ENCODE results near the gene XIRP2. TPM values are rescaled to one million over a fixed set of nuclear protein-coding genes. Genes with fewer than 3 reads are reported as not detected.

XIRP2 gene
- total RNA-seq, 1 donor from 2014 or later: not detected

GRCh38 chr2:167181688-167182087 lies 293.4 kb downstream of the XIRP2 start:
- no peaks in the 10 kb centered on the region for H3K27me3 Mint-ChIP-seq (ENCODE audit: unreplicated experiment)

GRCh38 chr2:167182403-167182802 lies 294.1 kb downstream of the XIRP2 start:
- Mint-ChIP-seq H3K36me3 (ENCODE audit: unreplicated experiment) (no peaks in the 10 kb centered on the region), H3K4me3 (ENCODE audit: unreplicated experiment) (no peak overlapping the region), H3K27ac (ENCODE audit: unreplicated experiment) (no peak overlapping the region), H3K9me3 (ENCODE audit: unreplicated experiment) (no peaks in the 10 kb centered on the region), H3K27me3 (ENCODE audit: unreplicated experiment) (no peaks in the 10 kb centered on the region), H3K4me1 (ENCODE audit: low read depth, unreplicated experiment) (peaks cover 2% of the 10 kb centered on the region)
- no peak for TF ChIP-seq CTCF (IDR thresholded peaks at IDR 0.05; ENCODE audit: partially characterized antibody, unreplicated experiment)
- DNase-seq: no peak

More at GRCh38 chr2:167181688-167182087, 293.4 kb downstream of the XIRP2 start:
- Mint-ChIP-seq H3K4me3 (ENCODE audit: unreplicated experiment) (no peak overlapping the region), H3K36me3 (ENCODE audit: unreplicated experiment) (no peaks in the 10 kb centered on the region), H3K9me3 (ENCODE audit: unreplicated experiment) (no peaks in the 10 kb centered on the region), H3K27ac (ENCODE audit: unreplicated experiment) (no peak overlapping the region), H3K4me1 (ENCODE audit: low read depth, unreplicated experiment) (peaks cover 2% of the 10 kb centered on the region)
- TF ChIP-seq CTCF (IDR thresholded peaks at IDR 0.05; ENCODE audit: partially characterized antibody, unreplicated experiment): no peak
- no peak for DNase-seq

- Mint-ChIP-seq H3K27ac (ENCODE audit: unreplicated experiment) (no peak overlapping the region), H3K4me3 (ENCODE audit: unreplicated experiment) (no peak overlapping the region), H3K9me3 (ENCODE audit: unreplicated experiment) (no peaks in the 10 kb centered on the region), H3K27me3 (ENCODE audit: unreplicated experiment) (no peaks in the 10 kb centered on the region), H3K36me3 (ENCODE audit: unreplicated experiment) (no peaks in the 10 kb centered on the region), H3K4me1 (ENCODE audit: low read depth, unreplicated experiment) (peaks cover 2% of the 10 kb centered on the region)
- TF ChIP-seq CTCF (IDR thresholded peaks at IDR 0.05; ENCODE audit: partially characterized antibody, unreplicated experiment): no peak
- DNase-seq: no peak
Measured at GRCh38 chr2:167183931-167184330, 295.7 kb downstream of the XIRP2 start.

- no peak overlapping the region for H3K27ac Mint-ChIP-seq (ENCODE audit: unreplicated experiment)
- no peaks in the 10 kb centered on the region for H3K9me3 Mint-ChIP-seq (ENCODE audit: unreplicated experiment)
- H3K4me1 Mint-ChIP-seq (ENCODE audit: low read depth, unreplicated experiment): peaks cover 2% of the 10 kb centered on the region
- H3K4me3 Mint-ChIP-seq (ENCODE audit: unreplicated experiment): no peak overlapping the region
- DNase-seq: no peak
- H3K36me3 Mint-ChIP-seq (ENCODE audit: unreplicated experiment): no peaks in the 10 kb centered on the region
- TF ChIP-seq CTCF (IDR thresholded peaks at IDR 0.05; ENCODE audit: partially characterized antibody, unreplicated experiment): no peak
- H3K27me3 Mint-ChIP-seq (ENCODE audit: unreplicated experiment): no peaks in the 10 kb centered on the region
Measured at GRCh38 chr2:167186465-167186864, 298.2 kb downstream of the XIRP2 start.

GRCh38 chr2:167187049-167187727 lies 298.9 kb downstream of the XIRP2 start:
- Mint-ChIP-seq H3K9me3 (ENCODE audit: unreplicated experiment) (no peaks in the 10 kb centered on the region), H3K27ac (ENCODE audit: unreplicated experiment) (no peak overlapping the region), H3K36me3 (ENCODE audit: unreplicated experiment) (no peaks in the 10 kb centered on the region), H3K27me3 (ENCODE audit: unreplicated experiment) (no peaks in the 10 kb centered on the region), H3K4me1 (ENCODE audit: low read depth, unreplicated experiment) (peaks cover 2% of the 10 kb centered on the region), H3K4me3 (ENCODE audit: unreplicated experiment) (no peak overlapping the region)
- DNase-seq: no peak
- no peak for TF ChIP-seq CTCF (IDR thresholded peaks at IDR 0.05; ENCODE audit: partially characterized antibody, unreplicated experiment)
